Transverse colon (tissue), 4 donors: ENCODE results near the gene UCKL1.

Experiments
- CTCF ChIP-seq, 5 experiments: fragments of 200-600 bp in 3 of 5; fragments of 450-650 bp in 2 of 5; sonication (generic) in 3 of 5; IDR thresholded peaks; 1 replicate in 2 of 5; 2 replicates in 3 of 5; pipeline ENCODE4 v1.5.1; 2016 to 2017; ENCODE audit warnings: antibody characterized with exemption in 5 of 5, inconsistent platforms in 3 of 5, mild to moderate bottlenecking in 2 of 5, moderate library complexity in 1 of 5
- EP300 ChIP-seq: sonication (generic); formaldehyde crosslinking; IDR thresholded peaks from one replicate; pipeline ENCODE4 v1.6.1; 2017; ENCODE audit warnings: antibody characterized with exemption, low read depth
- POLR2AphosphoS5 ChIP-seq, 3 donors: sonication (generic); formaldehyde crosslinking; IDR thresholded peaks; one replicate each; pipeline ENCODE4 v1.6.1; 2016; ENCODE audit warnings: antibody characterized with exemption in 3 of 3

GRCh38 chr20:63931735-63932134 is 24.5 kb downstream of the UCKL1 start:
- TF ChIP-seq POLR2AphosphoS5 (IDR thresholded peaks at IDR 0.05), result no peak
- no peak for TF ChIP-seq EP300
- no peak for TF ChIP-seq CTCF (IDR thresholded peaks at IDR 0.05)
